KBM-7 (cell line): ENCODE measurements around the gene DDX10.
"Not testable (repeated sequence)": the region's sequence is repeated elsewhere in the genome, so short reads cannot be mapped to it uniquely, and the experiment has no call there.

Experiments used
- DNase-seq: peaks from one replicate; pipeline ENCODE4 v3.0.0-alpha.2; 2015
- in situ Hi-C: fragments of 300-500 bp; cut with MboI; formaldehyde crosslinking; loops from 2 replicates; pipeline ENCODE4 v1.14.3; 2020; ENCODE audit warnings: low sequenced_read_pairs, low pct_unique_long_range_greater_than_20kb, mixed read lengths

The DDX10 gene

GRCh38 chr11:108748968-108749367, 84.1 kb downstream of the DDX10 start:
- in situ Hi-C loops, result no loop called here
- no peak for DNase-seq

DNA sequence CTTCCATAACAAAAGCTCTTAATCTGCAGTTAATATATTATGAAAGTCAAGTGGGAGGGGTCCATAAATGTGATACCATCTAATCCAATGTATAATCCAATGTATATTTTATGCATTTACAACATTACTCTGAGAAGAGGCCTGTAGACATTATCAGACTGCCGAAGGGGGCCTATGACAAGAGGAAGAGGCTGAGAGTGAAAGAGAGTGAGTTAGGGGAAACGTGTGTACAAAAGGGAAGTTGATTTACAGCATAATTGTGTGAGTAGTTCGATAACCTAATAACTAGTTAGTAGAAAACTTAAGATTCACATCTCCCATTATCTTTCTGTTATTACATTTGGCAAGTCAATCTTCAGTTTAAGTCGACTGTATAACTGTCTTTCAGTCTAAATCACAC, 86.6 kb downstream of the DDX10 start:
- in situ Hi-C loops, result no loop called here
- DNase-seq, result peak; percentile 29

DNA sequence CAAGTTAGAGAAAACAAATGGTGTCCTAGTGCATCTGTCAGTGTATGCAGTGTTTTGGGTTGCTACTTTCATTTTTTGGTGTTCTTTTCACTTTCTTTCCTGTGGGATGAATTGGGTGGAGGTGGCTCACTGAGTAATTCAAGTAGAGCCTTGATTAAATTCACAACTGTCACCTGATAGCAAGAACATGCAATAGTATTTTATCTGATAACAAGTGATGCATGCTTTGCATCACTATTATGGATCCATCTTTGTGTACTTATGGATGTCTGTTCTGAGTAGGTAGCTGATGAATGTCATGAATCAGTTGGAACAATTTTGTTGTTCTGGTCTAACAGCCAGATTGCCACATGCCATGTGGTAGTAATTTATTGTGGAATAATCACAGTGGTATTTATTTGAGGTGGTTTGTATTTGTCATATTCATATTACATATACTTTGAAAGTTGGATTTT, 87.5 kb downstream of the DDX10 start:
- in situ Hi-C loops, result no loop called here
- DNase-seq, result no peak

DNA sequence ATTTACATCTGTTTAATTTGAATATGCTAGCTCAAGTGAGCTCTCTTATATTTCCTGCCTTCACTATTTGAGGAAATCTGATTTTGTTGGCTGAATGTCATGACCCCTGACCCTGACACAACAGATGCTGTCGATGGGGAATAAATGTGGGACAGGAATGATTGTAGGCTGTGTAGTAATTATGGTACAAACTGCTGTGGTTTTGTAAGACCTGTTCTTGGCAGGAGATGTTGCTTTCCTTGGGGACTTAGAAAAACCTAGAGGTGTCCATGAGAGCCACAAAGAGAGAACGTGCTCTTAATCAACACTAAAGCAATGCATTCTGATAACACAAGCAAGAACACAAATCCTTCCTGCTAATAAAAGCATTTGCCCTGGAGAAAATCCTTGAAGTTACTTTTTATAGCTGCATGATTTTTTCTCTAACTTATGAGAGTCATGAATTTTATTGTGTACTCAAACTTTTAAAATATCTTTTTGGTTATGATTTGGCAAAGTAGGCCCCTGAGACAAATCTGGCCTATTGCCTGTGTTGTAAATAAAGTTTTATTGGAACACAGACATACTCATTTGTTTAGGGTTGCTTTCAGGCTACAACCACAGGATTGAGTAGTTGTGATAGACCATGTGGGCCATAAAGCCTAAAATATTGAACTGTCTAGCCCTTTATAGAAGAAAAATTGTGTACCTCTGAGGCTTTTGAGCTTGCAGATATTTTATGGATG, 90.2 kb downstream of the DDX10 start:
- in situ Hi-C loops, result no loop called here
- DNase-seq, result no peak

- in situ Hi-C loops, result no loop called here
- DNase-seq, result no peak
Measured at GRCh38 chr11:108757630-108758029, 92.8 kb downstream of the DDX10 start.

GRCh38 chr11:108758458-108758857, 93.6 kb downstream of the DDX10 start:
- DNase-seq, result no peak
- in situ Hi-C loops, result no loop called here

- DNase-seq, result no peak
- in situ Hi-C loops, result no loop called here
Measured at GRCh38 chr11:108766596-108767173, 101.8 kb downstream of the DDX10 start.

DNA sequence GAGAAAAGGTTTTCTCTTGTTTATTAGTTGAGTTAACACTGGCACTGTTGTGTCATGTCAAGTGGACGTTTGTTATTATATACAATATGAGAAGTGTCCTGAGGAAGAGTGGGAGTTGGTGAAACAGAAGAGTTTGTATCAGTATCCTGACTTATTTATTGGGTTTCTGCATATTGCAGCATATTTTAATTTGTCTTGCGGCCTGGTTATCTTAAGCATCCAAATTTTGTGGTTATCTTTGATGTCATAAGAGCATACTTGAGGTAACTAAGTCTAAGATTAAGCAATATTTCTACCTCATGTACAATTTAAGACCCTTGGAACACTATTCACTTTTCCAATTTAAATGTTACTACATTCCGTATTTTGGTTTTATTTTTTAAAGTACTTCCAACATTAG, 103.5 kb downstream of the DDX10 start:
- DNase-seq, result no peak
- in situ Hi-C loops, result no loop called here

GRCh38 chr11:108768964-108769363, 104.1 kb downstream of the DDX10 start:
- in situ Hi-C loops, result no loop called here
- no peak for DNase-seq

DNA sequence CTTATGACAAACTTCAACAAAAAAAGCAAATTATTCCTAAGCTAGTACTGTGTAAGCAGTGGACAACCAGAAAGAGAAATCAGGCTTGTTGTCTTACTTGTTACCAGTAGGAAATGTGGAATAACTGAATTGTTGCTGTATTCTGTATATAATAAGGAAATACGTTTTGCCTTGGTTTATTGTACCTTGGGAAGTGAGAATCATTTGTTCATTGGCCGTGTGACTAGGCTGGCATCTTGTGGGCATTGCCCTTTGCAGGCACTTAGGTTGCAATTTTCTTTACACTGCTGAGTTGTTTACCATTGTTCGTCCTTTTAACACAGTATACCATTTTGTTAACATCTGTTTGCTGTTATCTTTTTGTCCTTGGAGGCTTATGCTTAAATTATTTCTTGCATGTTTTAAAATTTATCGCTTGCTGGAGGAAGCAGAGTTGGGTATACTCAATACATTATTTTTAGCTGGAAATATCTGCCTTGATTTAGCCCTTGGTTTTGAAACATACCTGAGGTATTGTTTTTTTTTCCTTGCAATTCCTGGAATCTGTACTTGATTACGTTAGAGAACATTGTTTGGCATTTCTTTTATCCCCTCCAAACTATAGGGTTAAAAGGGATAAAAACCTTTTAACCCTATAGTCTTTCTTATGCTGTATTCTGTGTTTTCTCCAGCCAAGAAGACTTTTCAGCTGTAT, 109.3 kb downstream of the DDX10 start:
- in situ Hi-C loops, result no loop called here
- no peak for DNase-seq

DNA sequence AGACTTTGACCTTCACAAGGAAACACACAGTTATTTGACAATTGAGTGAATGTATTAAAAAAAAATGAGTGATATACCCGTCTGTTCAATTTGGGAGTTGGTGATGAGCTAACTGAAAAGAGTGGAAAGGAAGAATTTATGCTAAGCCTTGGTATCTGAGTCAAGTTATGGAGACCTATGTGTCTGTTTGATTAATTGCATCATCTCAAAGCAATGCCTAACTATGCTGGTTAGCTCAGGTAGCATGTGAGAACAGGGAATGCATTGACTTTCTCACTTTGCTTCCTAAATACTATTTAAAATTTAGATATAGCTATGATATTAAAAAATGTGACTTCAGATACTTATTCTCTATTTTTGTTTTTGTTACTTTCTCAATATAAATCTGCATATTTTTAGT, 110.5 kb downstream of the DDX10 start:
- in situ Hi-C loops, result no loop called here

DNA sequence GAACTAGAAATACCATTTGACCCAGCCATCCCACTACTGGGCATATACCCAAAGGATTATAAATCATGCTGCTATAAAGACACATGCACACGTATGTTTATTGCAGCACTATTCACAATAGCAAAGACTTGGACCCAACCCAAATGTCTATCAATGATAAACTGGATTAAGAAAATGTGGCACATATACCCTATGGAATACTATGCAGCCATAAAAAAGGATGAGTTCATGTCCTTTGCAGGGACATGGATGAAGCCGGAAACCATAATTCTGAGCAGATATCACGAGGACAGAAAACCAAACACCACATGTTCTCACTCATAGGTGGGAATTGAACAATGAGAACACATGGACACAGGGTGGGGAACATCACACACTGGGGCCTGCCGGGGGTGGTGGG, 114.3 kb downstream of the DDX10 start:
- in situ Hi-C loops, DNase-seq: not testable (repeated sequence)

More for the DNA sequence above, 110.5 kb downstream of the DDX10 start:
- no peak for DNase-seq

DNA sequence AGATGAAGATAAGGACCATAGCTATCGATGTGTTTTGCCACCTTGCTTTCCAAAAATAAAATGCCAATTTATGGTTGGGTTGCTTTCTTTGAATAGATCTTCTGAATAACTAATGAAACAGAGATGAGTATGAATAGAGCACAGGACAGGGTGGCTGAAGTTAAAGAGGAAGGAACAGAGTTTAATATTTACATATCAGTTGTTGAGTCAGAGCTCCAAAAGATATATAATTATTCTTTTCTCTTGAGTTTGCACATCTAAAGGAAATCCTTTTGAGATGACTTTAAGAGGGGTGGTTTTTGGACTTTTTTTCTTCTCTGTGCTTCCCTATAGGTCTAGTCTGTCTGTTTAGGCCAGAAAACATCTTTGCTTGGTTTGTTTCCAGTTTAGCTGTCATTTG, 115.2 kb downstream of the DDX10 start:
- in situ Hi-C loops, result no loop called here
- no peak for DNase-seq

DNA sequence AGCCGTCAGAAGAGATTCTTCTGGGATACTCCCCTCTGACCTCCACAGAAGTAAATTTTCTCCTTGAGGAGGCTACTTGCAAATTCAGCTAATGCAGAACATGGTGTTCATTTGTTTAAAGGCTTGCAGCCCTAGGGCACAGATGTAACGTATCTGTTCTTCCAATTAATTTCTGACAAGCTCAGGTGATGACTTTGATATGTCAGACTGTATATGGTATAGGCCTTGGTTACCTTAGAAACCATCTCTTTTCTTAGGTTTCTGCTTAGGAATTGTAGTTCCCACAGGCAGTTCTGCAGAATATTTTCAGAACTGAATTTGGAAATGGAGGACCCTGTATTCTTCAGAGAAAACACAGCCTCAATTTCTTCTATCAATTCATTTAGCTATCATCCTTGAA, 117.1 kb downstream of the DDX10 start:
- no peak for DNase-seq
- in situ Hi-C loops, result no loop called here

DNA sequence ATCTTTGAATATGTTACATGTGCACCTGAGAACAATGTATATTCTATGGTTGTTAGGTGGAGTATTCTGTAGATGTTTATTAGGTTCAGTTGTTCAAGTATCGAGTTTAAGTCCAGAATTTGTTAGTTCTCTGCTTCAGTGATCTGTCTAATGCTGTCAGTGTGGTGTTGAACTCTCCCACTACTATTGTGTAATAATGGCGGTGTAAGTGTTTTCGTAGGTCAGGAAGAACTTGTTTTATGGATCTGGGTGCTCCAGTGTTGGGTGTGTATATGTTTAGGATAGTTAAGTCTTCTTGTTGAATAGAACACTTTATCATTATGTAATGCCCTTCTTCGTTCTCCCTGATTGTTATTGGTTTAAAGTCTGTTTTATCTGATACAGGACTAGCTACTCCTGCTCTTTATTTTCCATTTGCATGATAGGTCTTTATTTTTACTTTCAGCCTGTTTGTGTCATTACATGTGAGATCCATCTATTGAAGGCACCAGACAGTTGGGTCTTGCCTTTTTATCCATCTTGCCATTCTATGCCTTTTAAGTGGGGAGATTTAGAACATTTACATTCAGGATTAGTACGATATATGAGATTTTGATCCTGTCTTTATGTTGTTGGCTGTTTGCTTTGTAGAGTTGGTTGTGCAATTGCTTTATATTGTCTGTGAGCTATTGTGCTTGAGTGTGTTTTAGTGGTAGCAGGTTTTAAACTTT, 121.6 kb downstream of the DDX10 start:
- in situ Hi-C loops, result no loop called here
- no peak for DNase-seq

DNA sequence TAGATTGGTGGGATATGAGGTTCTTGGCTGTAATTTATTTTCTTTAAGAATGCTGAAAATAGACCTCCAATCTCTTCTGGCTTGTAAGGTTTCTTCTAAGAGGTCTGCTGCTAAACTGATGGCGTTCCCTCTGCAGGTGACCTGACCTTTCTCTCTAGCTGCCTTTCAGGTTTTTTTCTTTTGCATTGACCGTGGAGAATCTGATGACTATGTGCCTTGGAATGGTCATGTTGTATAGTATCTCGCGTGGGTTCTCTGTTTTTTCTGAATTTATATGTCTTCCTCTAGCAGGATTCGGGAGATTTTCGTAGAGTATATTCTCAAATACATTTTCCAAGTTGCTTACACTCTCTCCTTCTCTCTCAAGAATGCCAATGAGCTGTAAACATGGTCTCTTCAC, 122.2 kb downstream of the DDX10 start:
- in situ Hi-C loops, result no loop called here
- no peak for DNase-seq

DNA sequence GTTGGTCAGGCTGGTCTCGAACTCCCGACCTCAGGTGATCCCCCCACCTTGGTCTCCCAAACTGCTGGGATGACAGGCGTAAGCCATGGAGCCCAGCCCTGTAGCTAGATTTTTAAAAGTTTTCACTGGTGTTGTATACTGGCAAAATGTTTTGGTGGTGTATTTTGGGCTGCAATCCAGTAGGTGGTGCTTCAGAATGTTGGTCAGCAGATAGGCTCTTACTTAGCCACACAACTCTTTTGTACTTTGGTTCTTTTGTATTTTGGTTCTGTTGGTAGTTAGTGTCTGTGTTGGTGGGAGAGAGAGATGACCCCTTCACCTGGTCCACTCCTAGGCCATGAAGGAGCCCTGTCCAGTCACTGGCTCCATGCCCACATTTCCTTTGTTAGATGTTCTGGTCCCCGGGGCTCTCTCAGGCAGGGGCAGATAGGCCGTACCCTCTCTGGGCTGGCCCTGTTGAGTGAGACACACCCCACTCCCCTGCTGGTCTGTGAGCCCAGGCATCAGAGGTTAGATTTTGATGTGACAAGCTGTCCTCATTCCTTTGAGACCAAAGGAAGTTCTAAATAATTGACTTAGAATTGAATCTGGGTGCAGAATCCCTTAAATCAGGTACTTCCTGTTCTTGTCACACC, 123.8 kb downstream of the DDX10 start:
- in situ Hi-C loops, result no loop called here
- peak; percentile 22 for DNase-seq

DNA sequence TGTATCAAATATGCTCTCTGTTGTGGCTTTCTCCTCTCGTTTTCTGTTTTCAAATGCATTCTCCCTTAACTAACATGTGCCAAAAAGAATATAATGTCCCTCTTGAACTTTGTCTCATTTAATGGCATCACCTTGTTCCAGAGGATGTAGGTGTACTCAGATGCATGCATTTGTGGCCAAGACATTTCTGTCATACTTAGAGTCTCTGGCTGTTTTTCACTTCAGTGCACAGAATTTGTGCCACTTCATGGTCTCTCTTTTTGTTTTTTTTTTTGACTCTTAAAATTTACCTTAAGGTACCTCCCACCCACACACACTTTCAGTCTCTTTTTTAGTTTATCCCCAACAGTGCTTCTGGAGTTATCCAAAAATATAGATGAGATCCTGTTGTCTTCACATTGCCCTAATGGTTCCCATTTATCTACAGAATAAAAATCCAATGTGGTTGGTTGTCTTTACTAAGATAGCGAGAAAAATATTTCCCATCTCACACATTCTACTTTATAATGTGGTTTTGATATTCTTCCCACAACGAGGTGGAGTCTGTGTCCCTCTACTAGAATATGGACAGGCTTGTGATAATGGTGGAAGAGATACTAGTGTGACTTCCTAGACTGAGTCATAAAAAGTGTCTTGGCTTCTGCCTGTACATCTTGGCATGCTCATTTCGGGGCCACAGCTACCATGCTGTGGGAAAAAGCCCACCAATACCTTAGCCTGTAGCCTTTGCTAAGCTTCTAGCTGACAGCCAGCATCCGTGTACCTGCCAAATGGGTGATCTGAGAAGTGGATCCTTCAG, 125.8 kb downstream of the DDX10 start:
- in situ Hi-C loops, result no loop called here
- DNase-seq, result no peak

DNA sequence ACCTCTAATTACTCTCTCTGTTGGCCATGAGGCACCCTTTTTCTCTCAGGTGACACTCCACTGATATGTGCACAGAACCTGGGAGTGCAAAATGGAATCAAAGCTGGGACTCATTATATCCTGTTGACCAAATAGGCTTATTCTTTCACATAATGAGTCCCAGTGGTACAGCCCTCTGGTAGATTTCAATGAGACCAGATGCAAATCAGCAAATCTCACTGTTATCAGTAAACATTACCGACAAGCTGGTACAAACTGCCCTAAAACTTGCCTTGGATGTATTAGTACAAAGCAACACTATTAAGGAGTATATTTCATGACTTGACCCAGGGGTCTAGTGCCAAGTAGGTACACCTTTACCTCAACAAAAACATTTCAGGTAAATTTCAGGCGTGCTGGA, 128.3 kb downstream of the DDX10 start:
- DNase-seq, result no peak

More for the DNA sequence above, 128.3 kb downstream of the DDX10 start:
- in situ Hi-C loops, result no loop called here
